Breast epithelium (tissue), 3 donors: ENCODE results near the gene TJP1.

Experiments
- CTCF ChIP-seq, 3 donors: fragments of 450-650 bp; IDR thresholded peaks; one replicate each; pipeline ENCODE4 v1.5.1; 2016 to 2017; ENCODE audit warnings: antibody characterized with exemption in 3 of 3, mild to moderate bottlenecking in 3 of 3, moderate library complexity in 3 of 3
- POLR2A ChIP-seq: fragments of 450-650 bp; IDR thresholded peaks from one replicate; pipeline ENCODE4 v1.6.1; 2016; ENCODE audit warnings: antibody characterized with exemption, mild to moderate bottlenecking, moderate library complexity
- POLR2AphosphoS5 ChIP-seq, 3 donors: sonication (generic); formaldehyde crosslinking; IDR thresholded peaks; one replicate each; pipeline ENCODE4 v1.6.1; 2017; ENCODE audit warnings: antibody characterized with exemption in 3 of 3

- TF ChIP-seq CTCF (IDR thresholded peaks at IDR 0.05) (no peak), POLR2AphosphoS5 (IDR thresholded peaks at IDR 0.05) (no peak), POLR2A (no peak)
These were observed 65.7 kb downstream of the TJP1 start for GRCh38 chr15:29756358-29757267.
